ENCODE results near the gene DUSP12.
"Not testable (repeated sequence)": the region's sequence is repeated elsewhere in the genome, so short reads cannot be mapped to it uniquely, and the experiment has no call there.

The DUSP12 gene

GRCh38 chr1:161727256-161727924 lies 22.2 kb upstream of the DUSP12 start:
- DNase-seq, result no peak

- DNase-seq, result no peak
These were observed 21.0 kb upstream of the DUSP12 start for GRCh38 chr1:161728376-161729226.

GRCh38 chr1:161730050-161730564 lies 19.5 kb upstream of the DUSP12 start:
- no peak for DNase-seq

- no peak for DNase-seq
These were observed 18.3 kb upstream of the DUSP12 start for GRCh38 chr1:161731241-161731640.

- DNase-seq, result no peak
These were observed 17.4 kb upstream of the DUSP12 start for GRCh38 chr1:161731981-161732718.

GRCh38 chr1:161733526-161733925 lies 16.1 kb upstream of the DUSP12 start:
- DNase-seq, result peak; percentile 79

- DNase-seq, result no peak
These were observed 13.7 kb upstream of the DUSP12 start for GRCh38 chr1:161735837-161736236.

GRCh38 chr1:161736335-161736969 lies 13.1 kb upstream of the DUSP12 start:
- no peak for DNase-seq

GRCh38 chr1:161737625-161738024 lies 12.0 kb upstream of the DUSP12 start:
- DNase-seq, result no peak

GRCh38 chr1:161738627-161739287 lies 10.8 kb upstream of the DUSP12 start:
- peak; percentile 84 for DNase-seq

GRCh38 chr1:161739865-161740566 lies 9.6 kb upstream of the DUSP12 start:
- DNase-seq, result no peak

- no peak for DNase-seq
These were observed 8.7 kb upstream of the DUSP12 start for GRCh38 chr1:161740921-161741320.

GRCh38 chr1:161743231-161743630 lies 6.4 kb upstream of the DUSP12 start:
- DNase-seq, result no peak

- DNase-seq, result no peak
These were observed 1.8 kb upstream of the DUSP12 start for GRCh38 chr1:161747801-161748200.

GRCh38 chr1:161763522-161764098 lies 14.0 kb downstream of the DUSP12 start:
- no peak for DNase-seq

GRCh38 chr1:161766102-161766981 lies 16.8 kb downstream of the DUSP12 start, which contains the start of gene ATF6:
TSS of gene ATF6 (plus strand) at chr1:161766320. CDS start at chr1:161766361, 41 bp downstream.
- DNase-seq, result peak; percentile 77

GRCh38 chr1:161768461-161768860 lies 18.9 kb downstream of the DUSP12 start:
- DNase-seq, result no peak

GRCh38 chr1:161768986-161769672 lies 19.5 kb downstream of the DUSP12 start:
- no peak for DNase-seq

- not testable (repeated sequence) for DNase-seq
These were observed 20.1 kb downstream of the DUSP12 start for GRCh38 chr1:161769673-161770045.

Data from GF-D8 (cell line).